LoVo (cell line): ENCODE measurements around the gene DNAH17.
"Not testable (repeated sequence)": the region's sequence is repeated elsewhere in the genome, so short reads cannot be mapped to it uniquely, and the experiment has no call there.

Experiments
- DNase-seq: peaks from one replicate; pipeline ENCODE4 v3.0.0-alpha.2; 2016; ENCODE audit warnings: low spot score

DNAH17 gene

GRCh38 chr17:78475211-78475610, 102.0 kb downstream of the DNAH17 start:
- DNase-seq: no peak

DNA sequence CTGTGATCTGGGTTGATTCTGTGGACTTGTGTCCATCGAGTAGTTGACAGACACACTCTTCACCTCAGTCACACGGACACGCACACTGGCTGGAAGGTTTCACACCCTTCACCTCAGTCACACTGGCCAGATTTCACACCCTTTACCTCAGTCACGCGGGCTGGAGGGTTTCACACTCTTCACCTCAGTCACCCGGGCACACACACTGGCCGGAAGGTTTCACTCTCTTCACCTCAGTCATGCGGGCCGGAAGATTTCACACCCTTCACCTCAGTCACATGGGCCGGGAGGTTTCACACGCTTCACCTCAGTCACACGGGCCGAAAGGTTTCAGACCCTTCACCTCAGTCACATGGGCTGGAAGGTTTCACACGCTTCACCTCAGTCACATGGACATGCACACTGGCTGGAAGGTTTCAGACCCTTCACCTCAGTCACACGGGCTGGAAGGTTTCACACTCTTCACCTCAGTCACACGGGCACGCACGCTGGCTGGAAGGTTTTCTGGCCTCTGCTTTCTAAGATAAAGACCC, 102.5 kb downstream of the DNAH17 start:
- DNase-seq: no peak

DNA sequence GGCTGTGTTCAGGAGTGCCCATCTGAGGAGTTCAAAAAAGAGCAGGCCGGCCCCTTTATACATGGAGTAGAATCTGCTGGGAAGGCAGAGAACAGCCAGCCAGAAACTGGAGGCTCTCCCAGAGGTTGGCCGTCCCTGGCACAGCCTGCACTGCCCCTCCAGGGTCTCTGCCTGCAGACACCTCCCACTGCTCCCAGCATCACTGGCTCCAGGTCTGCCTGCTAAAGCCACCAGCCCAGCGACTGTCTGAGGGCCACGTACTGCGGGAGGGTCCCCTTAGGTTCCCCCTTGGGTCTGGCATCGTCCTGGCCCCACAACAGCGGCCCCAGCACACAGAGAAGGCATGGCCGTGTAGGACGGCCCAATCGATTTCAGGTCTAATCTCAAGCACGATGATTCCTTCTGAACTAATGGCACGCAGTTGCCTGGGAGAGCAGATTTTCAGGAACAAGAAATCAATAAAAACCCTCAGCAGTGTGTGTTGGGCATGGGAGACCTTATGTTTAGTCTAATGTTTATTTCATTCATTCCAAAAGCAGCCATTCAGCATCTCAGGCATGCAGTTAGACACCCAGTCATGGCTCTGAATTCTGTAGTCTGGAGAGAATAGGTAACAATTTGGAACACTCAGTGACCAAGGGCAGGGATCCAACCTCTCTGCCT, 103.1 kb downstream of the DNAH17 start:
- DNase-seq: no peak

DNA sequence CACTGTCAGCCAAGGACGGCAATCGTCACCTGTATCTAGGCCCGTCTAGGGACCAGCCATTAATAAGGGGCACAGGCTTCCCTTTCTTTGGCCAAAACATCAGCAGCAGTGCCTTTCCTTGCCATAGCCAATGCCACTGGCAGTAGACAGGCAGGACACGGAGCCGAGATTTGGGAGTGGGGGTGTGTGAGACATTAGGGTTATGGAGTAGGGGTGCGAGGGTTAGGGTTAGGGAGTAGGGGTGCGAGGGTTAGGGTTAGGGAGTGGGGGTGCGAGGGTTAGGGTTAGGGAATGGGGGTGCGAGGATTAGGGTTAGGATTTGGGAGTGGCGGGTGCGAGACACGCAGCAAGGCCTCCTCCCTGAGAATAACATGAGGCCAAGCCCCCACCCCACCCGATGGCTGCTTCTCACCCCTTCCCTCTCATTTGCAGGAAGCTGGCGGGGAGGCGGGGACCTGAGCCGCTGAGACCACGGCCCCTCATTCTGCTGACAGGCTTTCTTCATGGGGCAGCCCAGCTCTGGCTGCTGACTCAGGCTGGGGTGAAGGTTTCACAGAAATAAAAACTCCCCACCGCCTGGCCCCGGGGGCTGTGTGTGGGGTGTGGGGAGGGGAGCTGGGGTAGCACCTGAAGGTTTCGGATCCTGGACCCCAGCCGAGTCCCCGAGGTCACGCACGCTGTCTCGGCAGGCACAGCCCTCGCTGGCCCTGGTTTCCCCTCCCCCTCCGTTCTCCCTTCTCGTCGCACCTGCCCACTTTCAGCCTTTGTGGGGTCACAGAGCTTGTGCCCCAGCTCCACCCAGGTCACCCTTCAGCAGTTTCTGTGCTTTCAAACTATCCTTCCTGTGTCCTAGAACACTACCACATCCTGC, 104.9 kb downstream of the DNAH17 start:
- DNase-seq: no peak

- DNase-seq: no peak
Measured at GRCh38 chr17:78471635-78472034, 105.6 kb downstream of the DNAH17 start.

- DNase-seq: no peak
Measured at GRCh38 chr17:78469443-78469842, 107.8 kb downstream of the DNAH17 start.

- no peak for DNase-seq
Measured at GRCh38 chr17:78468366-78468765, 108.8 kb downstream of the DNAH17 start.

GRCh38 chr17:78466786-78467715, 110.1 kb downstream of the DNAH17 start:
- no peak for DNase-seq

DNA sequence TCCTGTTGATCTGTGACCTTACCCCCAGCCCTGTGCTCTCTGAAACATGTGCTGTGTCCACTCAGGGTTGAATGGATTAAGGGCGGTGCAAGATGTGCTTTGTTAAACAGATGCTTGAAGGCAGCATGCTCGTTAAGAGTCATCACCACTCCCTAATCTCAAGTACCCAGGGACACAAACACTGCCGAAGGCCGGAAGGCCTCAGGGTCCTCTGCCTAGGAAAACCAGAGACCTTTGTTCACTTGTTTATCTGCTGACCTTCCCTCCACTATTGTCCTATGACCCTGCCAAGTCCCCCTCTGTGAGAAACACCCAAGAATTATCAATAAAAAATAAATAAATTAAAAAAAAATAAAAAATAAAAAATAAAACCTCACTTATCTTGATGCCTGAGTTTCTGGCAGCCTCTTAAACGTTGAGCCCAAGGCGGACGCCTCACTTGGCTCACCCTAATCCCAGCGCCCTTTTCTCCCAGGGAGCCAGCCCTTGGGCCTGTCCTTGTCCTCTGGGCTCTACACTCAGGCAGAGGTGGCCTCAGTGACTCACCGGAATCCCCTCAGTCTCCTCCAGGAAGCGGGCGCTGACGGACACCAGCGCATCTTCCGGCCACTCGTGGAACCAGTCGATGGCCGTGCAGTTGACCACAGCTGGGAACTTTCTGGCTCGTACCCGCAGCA, 110.9 kb downstream of the DNAH17 start:
- not testable (repeated sequence) for DNase-seq

- no peak for DNase-seq
Measured at GRCh38 chr17:78462148-78462547, 115.0 kb downstream of the DNAH17 start.

DNA sequence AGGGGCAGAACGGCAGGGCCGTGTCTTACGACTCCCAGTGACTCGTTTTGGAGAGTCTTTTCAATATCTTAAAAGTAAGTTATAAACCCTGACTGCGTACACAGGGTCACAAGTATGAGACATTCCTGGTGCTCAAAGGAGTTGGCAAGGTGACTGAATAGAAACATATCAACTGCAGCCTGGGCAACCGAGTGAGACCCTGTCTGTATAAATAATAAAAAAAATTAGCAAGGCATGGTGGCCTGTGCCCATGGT, 115.5 kb downstream of the DNAH17 start:
- DNase-seq: no peak

GRCh38 chr17:78460951-78461798, 116.0 kb downstream of the DNAH17 start:
- no peak for DNase-seq

DNA sequence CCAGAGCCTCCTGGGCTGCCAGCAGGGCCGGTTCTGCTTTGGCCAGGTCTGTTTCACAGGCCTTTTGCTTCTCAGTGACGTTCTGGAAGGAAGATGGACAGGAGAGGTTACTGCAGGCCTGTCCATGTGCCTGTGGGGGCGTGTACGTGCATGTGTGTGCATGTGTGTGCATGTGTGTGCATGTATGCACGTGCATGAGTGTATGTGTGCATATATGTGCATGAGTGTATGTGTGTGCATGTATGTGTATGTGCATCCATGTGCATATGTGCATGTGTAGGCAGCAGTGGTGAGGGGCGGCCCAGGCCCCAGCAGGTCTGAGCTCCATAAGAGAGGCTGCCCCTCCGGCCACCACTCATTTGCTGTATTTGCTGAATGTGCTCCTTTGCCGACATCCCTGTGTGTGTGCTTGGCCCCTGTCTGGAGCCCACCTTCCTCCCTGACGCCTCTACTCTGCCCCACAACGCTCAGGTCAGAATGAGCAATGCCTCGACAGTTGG, 117.0 kb downstream of the DNAH17 start:
- DNase-seq: no peak

DNA sequence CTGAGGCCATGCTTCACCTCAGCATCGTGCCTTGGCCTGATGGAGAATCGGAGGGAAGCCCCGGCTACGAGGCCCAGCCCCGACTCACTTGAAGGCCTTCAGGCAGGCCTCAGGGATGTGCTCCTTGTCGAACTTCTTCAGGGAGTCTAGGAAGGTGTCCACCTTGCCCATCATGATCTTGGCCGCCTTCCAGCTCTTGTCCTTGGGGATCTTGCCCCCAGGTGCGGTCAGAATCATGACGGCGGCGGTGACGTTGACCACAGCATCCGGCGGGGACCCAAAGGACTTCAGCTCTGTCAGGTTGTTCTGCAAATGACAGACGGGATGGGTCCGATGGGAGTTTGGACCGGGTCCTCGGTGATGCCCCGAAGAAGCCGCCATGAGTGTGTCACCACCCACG, 117.5 kb downstream of the DNAH17 start:
- DNase-seq: no peak

DNA sequence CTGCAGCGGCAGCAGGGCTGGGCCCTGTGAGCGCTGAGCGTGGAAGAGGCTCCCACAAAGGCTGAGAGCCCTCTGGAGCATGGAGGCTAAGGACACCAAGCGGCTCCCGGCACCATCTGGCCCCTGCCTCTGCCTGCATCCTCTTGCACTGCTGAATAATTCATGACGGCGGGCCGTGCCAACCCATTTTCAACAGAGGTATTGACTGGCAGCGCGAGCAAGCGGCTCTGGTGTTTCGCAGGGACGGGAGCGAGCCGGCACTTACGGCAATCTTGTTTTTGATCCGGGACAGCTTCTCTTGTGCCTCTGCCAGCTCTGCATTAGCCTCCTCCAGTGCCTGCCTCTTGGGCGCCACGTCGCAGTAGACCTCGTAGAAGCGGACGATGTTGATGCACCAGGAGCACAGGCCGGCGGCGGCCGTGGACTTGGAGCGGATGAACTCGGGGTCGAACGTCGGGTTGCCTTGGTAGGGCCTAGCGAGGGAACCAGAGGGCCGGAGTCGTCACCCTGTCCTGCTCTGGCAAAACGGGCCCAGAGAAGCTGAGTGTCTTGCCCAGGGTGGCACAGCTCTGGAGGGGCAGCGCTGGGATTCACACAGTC, 118.4 kb downstream of the DNAH17 start:
- DNase-seq: no peak

DNA sequence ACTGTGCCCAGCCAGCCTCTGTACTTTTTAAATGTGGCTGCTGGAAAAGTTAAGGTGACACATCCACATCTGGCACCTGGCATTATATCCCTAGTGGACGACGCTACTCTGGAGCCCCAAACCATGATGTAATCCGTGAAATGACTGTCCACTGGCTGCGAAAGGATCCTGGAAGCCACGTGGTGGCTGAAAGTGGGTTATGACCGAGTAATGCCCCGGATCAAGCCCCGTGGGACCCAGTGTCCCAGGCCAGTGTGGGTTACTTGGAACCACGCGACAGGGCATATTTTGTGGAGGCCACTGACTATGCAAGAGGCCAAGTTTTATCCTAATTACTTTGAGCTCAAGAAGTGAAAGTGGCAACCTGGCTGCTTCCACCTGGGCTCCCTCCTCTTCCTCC, 119.1 kb downstream of the DNAH17 start:
- DNase-seq: no peak

GRCh38 chr17:78454346-78454745, 122.8 kb downstream of the DNAH17 start:
- DNase-seq: no peak

- no peak for DNase-seq
Measured at GRCh38 chr17:78451753-78452152, 125.4 kb downstream of the DNAH17 start.

GRCh38 chr17:78450696-78451345, 126.4 kb downstream of the DNAH17 start:
- DNase-seq: no peak
